Activated CD4-positive, alpha-beta T cell treated with anti-CD3 and anti-CD28 coated beads, Interleukin-2, amount 10 ng/mL, durations not matched to agents 7 days and 5 days (primary cell): ENCODE measurements around the gene DKKL1. TPM values are rescaled to one million over a fixed set of nuclear protein-coding genes. Genes with fewer than 3 reads are reported as not detected.

Source experiments
- CTCF ChIA-PET: fragments of 350-600 bp; sonication (Branson Sonifier 250); formaldehyde crosslinking; loops from one replicate; lab custom pipeline; 2021; ENCODE audit warnings: antibody characterized with exemption; lab: Charles Lee
- POLR2A ChIA-PET: fragments of 350-600 bp; sonication (Branson Sonifier 250); formaldehyde crosslinking; loops from one replicate; lab custom pipeline; 2021; ENCODE audit warnings: antibody characterized with exemption; lab: Charles Lee
- DNase-seq: peaks from one replicate; pipeline ENCODE4 v3.0.0-alpha.2; 2020
- H3K27ac Mint-ChIP-seq: one replicate; pipeline ENCODE4 v1.8.0; 2021; ENCODE audit warnings: mild to moderate bottlenecking, moderate library complexity, mixed read lengths
- H3K27me3 Mint-ChIP-seq: one replicate; pipeline ENCODE4 v1.8.0; 2021; ENCODE audit warnings: mixed read lengths
- H3K36me3 Mint-ChIP-seq: one replicate; pipeline ENCODE4 v1.8.0; 2021; ENCODE audit warnings: low read depth, mixed read lengths
- H3K4me1 Mint-ChIP-seq: one replicate; pipeline ENCODE4 v1.8.0; 2021; ENCODE audit warnings: mixed read lengths
- H3K4me3 Mint-ChIP-seq: one replicate; pipeline ENCODE4 v1.8.0; 2021; ENCODE audit warnings: mild to moderate bottlenecking, moderate library complexity, mixed read lengths
- H3K9me3 Mint-ChIP-seq: one replicate; pipeline ENCODE4 v1.8.0; 2021; ENCODE audit warnings: mixed read lengths
- total RNA-seq, 2 experiments: library from RNA; stranded (reverse); gene quantifications; one replicate each; pipeline ENCODE4 v1.2.3, GENCODE V29; 2021

The DKKL1 gene
- total RNA-seq, 2 experiments from 2014 or later, result not detected

- no peaks in the 10 kb centered on the region for H3K27me3 Mint-ChIP-seq
- H3K9me3 Mint-ChIP-seq, result no peaks in the 10 kb centered on the region
- H3K4me3 Mint-ChIP-seq, result no peak overlapping the region
- CTCF ChIA-PET, result interaction anchor here (0.7 kb wide), 1 partner anchor 243 kb away, joined by 5 read pairs; no protein-coding TSS in a partner anchor
- H3K27ac Mint-ChIP-seq, result peak overlapping the region; percentile 66
- POLR2A ChIA-PET, result no interaction called here
- peaks cover 51% of the 10 kb centered on the region for H3K36me3 Mint-ChIP-seq
- peaks cover 41% of the 10 kb centered on the region for H3K4me1 Mint-ChIP-seq
- no peak for DNase-seq
These were observed 23.4 kb upstream of the DKKL1 start for GRCh38 chr19:49340069-49340864.

- CTCF ChIA-PET, result interaction anchor here (0.7 kb wide), 1 partner anchor 244 kb away, joined by 5 read pairs; no protein-coding TSS in a partner anchor
These were observed 22.6 kb upstream of the DKKL1 start for GRCh38 chr19:49340865-49341718.

GRCh38 chr19:49342291-49342721 lies 21.4 kb upstream of the DKKL1 start:
- POLR2A ChIA-PET, result no interaction called here
- H3K27me3 Mint-ChIP-seq, result no peaks in the 10 kb centered on the region
- no peak for DNase-seq
- H3K4me1 Mint-ChIP-seq, result peaks cover 23% of the 10 kb centered on the region
- H3K36me3 Mint-ChIP-seq, result peaks cover 38% of the 10 kb centered on the region
- CTCF ChIA-PET, result no interaction called here
- H3K27ac Mint-ChIP-seq, result no peak overlapping the region
- no peak overlapping the region for H3K4me3 Mint-ChIP-seq
- H3K9me3 Mint-ChIP-seq, result no peaks in the 10 kb centered on the region

More at GRCh38 chr19:49340865-49341718, 22.6 kb upstream of the DKKL1 start:
- POLR2A ChIA-PET, result no interaction called here
- no peak overlapping the region for H3K4me3 Mint-ChIP-seq
- DNase-seq, result no peak
- H3K27me3 Mint-ChIP-seq, result no peaks in the 10 kb centered on the region
- H3K9me3 Mint-ChIP-seq, result no peaks in the 10 kb centered on the region
- H3K27ac Mint-ChIP-seq, result no peak overlapping the region
- H3K36me3 Mint-ChIP-seq, result peaks cover 45% of the 10 kb centered on the region
- peaks cover 34% of the 10 kb centered on the region for H3K4me1 Mint-ChIP-seq

GRCh38 chr19:49343123-49343522 lies 20.6 kb upstream of the DKKL1 start:
- H3K36me3 Mint-ChIP-seq, result peaks cover 30% of the 10 kb centered on the region
- peaks cover 17% of the 10 kb centered on the region for H3K4me1 Mint-ChIP-seq
- POLR2A ChIA-PET, result interaction anchor here (0.6 kb wide), 1 partner anchor 100 kb away, joined by 3 read pairs; no protein-coding TSS in a partner anchor
- no peak overlapping the region for H3K27ac Mint-ChIP-seq
- DNase-seq, result no peak
- CTCF ChIA-PET, result interaction anchor here (0.7 kb wide), 1 partner anchor 135 kb away, joined by 5 read pairs; no protein-coding TSS in a partner anchor
- no peak overlapping the region for H3K4me3 Mint-ChIP-seq
- H3K27me3 Mint-ChIP-seq, result no peaks in the 10 kb centered on the region
- no peaks in the 10 kb centered on the region for H3K9me3 Mint-ChIP-seq

- H3K4me1 Mint-ChIP-seq, result peaks cover 7% of the 10 kb centered on the region
- DNase-seq, result no peak
- no peak overlapping the region for H3K27ac Mint-ChIP-seq
- H3K36me3 Mint-ChIP-seq, result peaks cover 18% of the 10 kb centered on the region
- CTCF ChIA-PET, result interaction anchor here (1.6 kb wide), 1 partner anchor 12 kb away, joined by 6 read pairs; no protein-coding TSS in a partner anchor
- H3K9me3 Mint-ChIP-seq, result peaks cover 3% of the 10 kb centered on the region
- no peak overlapping the region for H3K4me3 Mint-ChIP-seq
- POLR2A ChIA-PET, result no interaction called here
- no peaks in the 10 kb centered on the region for H3K27me3 Mint-ChIP-seq
These were observed 18.9 kb upstream of the DKKL1 start for GRCh38 chr19:49344505-49345423.

- H3K27ac Mint-ChIP-seq, result no peak overlapping the region
- no peak for DNase-seq
- CTCF ChIA-PET, result no interaction called here
- no peaks in the 10 kb centered on the region for H3K4me1 Mint-ChIP-seq
- POLR2A ChIA-PET, result no interaction called here
- H3K9me3 Mint-ChIP-seq, result peaks cover 3% of the 10 kb centered on the region
- no peak overlapping the region for H3K4me3 Mint-ChIP-seq
- H3K27me3 Mint-ChIP-seq, result no peaks in the 10 kb centered on the region
- H3K36me3 Mint-ChIP-seq, result peaks cover 5% of the 10 kb centered on the region
These were observed 16.5 kb upstream of the DKKL1 start for GRCh38 chr19:49347191-49347590.

- H3K27ac Mint-ChIP-seq, result no peak overlapping the region
- DNase-seq, result no peak
- H3K36me3 Mint-ChIP-seq, result peaks cover 2% of the 10 kb centered on the region
- no peaks in the 10 kb centered on the region for H3K4me1 Mint-ChIP-seq
- no peak overlapping the region for H3K4me3 Mint-ChIP-seq
- CTCF ChIA-PET, result interaction anchor here (0.6 kb wide), 1 partner anchor 19 kb away, joined by 5 read pairs; no protein-coding TSS in a partner anchor
- POLR2A ChIA-PET, result no interaction called here
- peaks cover 3% of the 10 kb centered on the region for H3K9me3 Mint-ChIP-seq
- no peaks in the 10 kb centered on the region for H3K27me3 Mint-ChIP-seq
These were observed 15.8 kb upstream of the DKKL1 start for GRCh38 chr19:49347835-49348234.

GRCh38 chr19:49348305-49349189 lies 15.1 kb upstream of the DKKL1 start:
- Mint-ChIP-seq H3K36me3 (no peaks in the 10 kb centered on the region), H3K4me1 (no peaks in the 10 kb centered on the region), H3K27ac (no peak overlapping the region), H3K4me3 (no peak overlapping the region), H3K9me3 (peaks cover 3% of the 10 kb centered on the region), H3K27me3 (peaks cover 3% of the 10 kb centered on the region)
- ChIA-PET POLR2A (interaction anchor here (0.6 kb wide), 1 partner anchor 350 kb away, joined by 5 read pairs; no protein-coding TSS in a partner anchor), CTCF (interaction anchor here (0.6 kb wide), 1 partner anchor 20 kb away, joined by 5 read pairs; no protein-coding TSS in a partner anchor)
- no peak for DNase-seq

- Mint-ChIP-seq H3K4me1 (no peaks in the 10 kb centered on the region), H3K36me3 (no peaks in the 10 kb centered on the region), H3K9me3 (peaks cover 3% of the 10 kb centered on the region), H3K27me3 (peaks cover 4% of the 10 kb centered on the region), H3K4me3 (no peak overlapping the region), H3K27ac (no peak overlapping the region)
- POLR2A ChIA-PET, result no interaction called here
- CTCF ChIA-PET, result no interaction called here
- DNase-seq, result no peak
These were observed 14.1 kb upstream of the DKKL1 start for GRCh38 chr19:49349567-49349966.

- ChIA-PET POLR2A (no interaction called here), CTCF (no interaction called here)
- Mint-ChIP-seq H3K4me1 (peaks cover 14% of the 10 kb centered on the region), H3K36me3 (no peaks in the 10 kb centered on the region), H3K9me3 (no peaks in the 10 kb centered on the region), H3K4me3 (no peak overlapping the region), H3K27ac (no peak overlapping the region), H3K27me3 (peaks cover 25% of the 10 kb centered on the region)
- DNase-seq, result no peak
These were observed 7.7 kb upstream of the DKKL1 start for GRCh38 chr19:49355909-49356353.

GRCh38 chr19:49356382-49356781 lies 7.3 kb upstream of the DKKL1 start:
- ChIA-PET POLR2A (no interaction called here), CTCF (no interaction called here)
- no peak for DNase-seq
- H3K27me3 Mint-ChIP-seq, result peaks cover 29% of the 10 kb centered on the region
- H3K36me3 Mint-ChIP-seq, result no peaks in the 10 kb centered on the region
- no peak overlapping the region for H3K27ac Mint-ChIP-seq
- H3K4me3 Mint-ChIP-seq, result no peak overlapping the region
- H3K9me3 Mint-ChIP-seq, result no peaks in the 10 kb centered on the region
- peaks cover 16% of the 10 kb centered on the region for H3K4me1 Mint-ChIP-seq
